AG04449 (cell line): ENCODE data around the gene FADD.

ENCODE experiments used
- CTCF ChIA-PET: fragments of 350-600 bp; formaldehyde crosslinking; extraction: SDS; loops from one replicate; lab custom pipeline; 2021; ENCODE audit warnings: antibody characterized with exemption; lab: Yijun Ruan, JAX
- POLR2A ChIA-PET: fragments of 400-600, 350-600 bp; formaldehyde crosslinking; extraction: SDS; loops from one replicate; lab custom pipeline; 2020; ENCODE audit warnings: antibody characterized with exemption, inconsistent platforms; lab: Yijun Ruan, JAX
- DNase-seq: peaks from one replicate; pipeline ENCODE4 v3.0.0-alpha.2; 2010; ENCODE audit warnings: low read depth, low spot score
- H3K4me3 ChIP-seq: 2 replicates; pipeline ENCODE4 v1.5.1; 2011; ENCODE audit warnings: low read depth, mild to moderate bottlenecking, control low read depth, low read length
- TF ChIP-seq, protein P1 (sequence below): IDR thresholded peaks from one replicate; pipeline ENCODE4 v1.5.1; 2011; ENCODE audit warnings: mild to moderate bottlenecking, moderate library complexity, low read length, control low read depth, inconsistent platforms; ENCODE audit not compliant: insufficient read depth; ENCODE audit errors: missing control alignments

FADD gene

DNA sequence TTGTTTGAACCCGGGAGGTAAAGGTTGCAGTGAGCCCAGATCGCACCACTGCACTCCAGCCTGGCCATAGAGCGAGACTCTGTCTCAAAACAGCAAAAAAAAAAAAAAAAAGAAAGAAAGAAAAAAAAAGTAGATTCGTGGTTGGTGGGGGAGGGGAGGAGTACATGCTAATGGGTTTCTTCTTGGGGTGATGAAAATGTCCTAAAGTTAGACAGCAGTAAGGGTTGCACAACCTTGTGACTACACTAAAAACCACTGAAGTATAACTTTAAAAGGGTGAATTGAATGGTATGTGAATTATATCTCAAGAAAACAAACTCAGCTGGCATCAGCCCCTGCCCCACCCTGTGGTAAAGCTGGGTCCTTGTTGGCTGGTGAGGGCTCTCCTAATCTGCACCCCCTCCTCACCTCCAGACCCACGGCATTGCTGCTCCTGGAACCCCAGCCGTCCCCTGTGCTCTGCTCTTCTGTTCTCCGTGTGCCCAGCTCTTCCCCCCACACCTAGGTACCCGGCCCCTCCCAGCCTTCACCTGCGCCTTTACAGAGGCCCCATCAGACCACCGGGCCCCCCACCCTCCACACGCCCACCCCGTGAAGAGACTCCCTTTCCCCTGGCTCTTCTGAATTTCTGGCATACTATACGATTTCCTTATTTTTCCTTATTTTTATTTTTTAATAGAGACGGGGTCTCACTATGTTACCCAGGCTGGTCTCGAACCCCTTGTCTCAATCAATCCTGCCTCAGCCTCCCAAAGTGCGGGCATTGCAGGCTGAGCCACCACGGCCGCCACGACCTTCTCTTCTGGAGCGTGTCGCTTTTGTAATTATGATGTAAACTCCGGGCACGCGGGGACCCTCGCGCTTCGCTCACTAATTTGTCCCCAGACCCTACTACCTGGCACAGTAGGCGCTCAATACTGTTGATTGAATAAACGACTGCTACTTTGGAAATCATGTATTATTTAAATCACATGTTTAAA, 924 bp upstream of the FADD start:
- TF ChIP-seq, protein P1, sequence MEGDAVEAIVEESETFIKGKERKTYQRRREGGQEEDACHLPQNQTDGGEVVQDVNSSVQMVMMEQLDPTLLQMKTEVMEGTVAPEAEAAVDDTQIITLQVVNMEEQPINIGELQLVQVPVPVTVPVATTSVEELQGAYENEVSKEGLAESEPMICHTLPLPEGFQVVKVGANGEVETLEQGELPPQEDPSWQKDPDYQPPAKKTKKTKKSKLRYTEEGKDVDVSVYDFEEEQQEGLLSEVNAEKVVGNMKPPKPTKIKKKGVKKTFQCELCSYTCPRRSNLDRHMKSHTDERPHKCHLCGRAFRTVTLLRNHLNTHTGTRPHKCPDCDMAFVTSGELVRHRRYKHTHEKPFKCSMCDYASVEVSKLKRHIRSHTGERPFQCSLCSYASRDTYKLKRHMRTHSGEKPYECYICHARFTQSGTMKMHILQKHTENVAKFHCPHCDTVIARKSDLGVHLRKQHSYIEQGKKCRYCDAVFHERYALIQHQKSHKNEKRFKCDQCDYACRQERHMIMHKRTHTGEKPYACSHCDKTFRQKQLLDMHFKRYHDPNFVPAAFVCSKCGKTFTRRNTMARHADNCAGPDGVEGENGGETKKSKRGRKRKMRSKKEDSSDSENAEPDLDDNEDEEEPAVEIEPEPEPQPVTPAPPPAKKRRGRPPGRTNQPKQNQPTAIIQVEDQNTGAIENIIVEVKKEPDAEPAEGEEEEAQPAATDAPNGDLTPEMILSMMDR: no peak
- peak overlapping the region; percentile 99 for H3K4me3 ChIP-seq
- DNase-seq: no peak
- ChIA-PET CTCF (interaction anchor here (1.2 to 11.3 kb wide), 3 partner anchors 10 to 291 kb away, joined by 4 to 200 read pairs (median 6); no protein-coding TSS in a partner anchor), POLR2A (no interaction called here)

DNA sequence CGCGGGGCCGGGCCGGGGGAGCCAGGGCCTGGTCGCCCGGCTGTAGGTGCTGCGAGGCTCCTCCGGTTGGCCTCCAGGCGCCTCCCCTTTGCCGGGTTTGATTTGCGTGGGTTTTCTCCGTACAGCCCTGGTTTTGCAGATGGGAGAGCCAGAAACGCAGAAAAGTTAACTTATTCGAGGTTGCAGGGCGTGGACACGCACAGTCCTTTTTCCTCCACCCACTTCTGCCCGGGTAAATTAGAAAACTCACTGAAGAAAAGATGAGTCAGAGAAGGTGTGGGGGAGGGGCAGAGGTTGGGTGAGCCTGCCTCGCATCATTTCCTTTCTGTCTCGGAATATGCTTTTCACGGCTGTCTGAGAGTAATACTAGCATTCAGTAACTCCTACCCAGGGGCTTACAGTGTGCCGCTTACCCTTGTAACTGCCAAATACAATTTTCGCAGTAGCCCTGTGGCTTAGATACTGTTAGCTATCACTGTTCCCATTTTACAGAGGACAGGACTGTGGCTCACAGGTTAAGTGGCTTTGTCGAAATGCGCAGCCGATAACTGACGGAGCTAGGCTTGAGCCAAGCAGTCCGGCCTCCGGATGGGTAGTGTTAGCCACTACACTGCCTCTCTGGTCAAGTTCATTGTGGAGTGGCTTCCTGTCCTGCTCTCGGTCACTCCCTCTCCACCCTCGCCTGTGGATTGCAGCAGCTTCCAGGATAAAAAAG, 812 bp downstream of the FADD start:
- DNase-seq: no peak
- POLR2A ChIA-PET: interaction anchor here (0.6 to 1.1 kb wide), 3 partner anchors 22 to 1194 kb away, joined by 3 read pairs; no protein-coding TSS in a partner anchor
- CTCF ChIA-PET: interaction anchor here (0.9 to 11.3 kb wide), 4 partner anchors 12 to 293 kb away, joined by 3 to 200 read pairs (median 6); no protein-coding TSS in a partner anchor

DNA sequence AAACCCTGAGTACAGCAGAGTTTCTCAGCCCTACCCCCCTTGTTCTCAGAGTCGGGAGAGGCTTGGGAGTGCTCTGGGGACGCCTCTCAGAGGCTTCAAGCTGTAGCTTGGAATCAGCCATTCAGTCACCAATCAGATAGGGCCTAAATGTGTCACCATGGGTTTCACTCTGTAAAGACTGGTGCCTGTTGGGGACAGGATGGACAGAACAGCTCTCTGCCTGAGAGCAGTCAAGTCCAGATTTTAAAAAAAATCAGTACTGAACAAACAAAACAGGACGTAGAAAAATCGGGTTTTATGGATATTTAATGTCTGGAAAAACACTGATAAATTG, 1.3 kb downstream of the FADD start:
- peak overlapping the region; percentile 99 for H3K4me3 ChIP-seq
- ChIA-PET CTCF (interaction anchor here (0.9 to 11.3 kb wide), 5 partner anchors 16 to 300 kb away, joined by 3 to 200 read pairs (median 3); no protein-coding TSS in a partner anchor), POLR2A (interaction anchor here (0.6 to 1.1 kb wide), 3 partner anchors 21 to 1195 kb away, joined by 3 read pairs; no protein-coding TSS in a partner anchor)
- TF ChIP-seq, protein P1: no peak
- DNase-seq: no peak

More for the DNA sequence above, 812 bp downstream of the FADD start:
- H3K4me3 ChIP-seq: peak overlapping the region; percentile 99
- TF ChIP-seq, protein P1: no peak

DNA sequence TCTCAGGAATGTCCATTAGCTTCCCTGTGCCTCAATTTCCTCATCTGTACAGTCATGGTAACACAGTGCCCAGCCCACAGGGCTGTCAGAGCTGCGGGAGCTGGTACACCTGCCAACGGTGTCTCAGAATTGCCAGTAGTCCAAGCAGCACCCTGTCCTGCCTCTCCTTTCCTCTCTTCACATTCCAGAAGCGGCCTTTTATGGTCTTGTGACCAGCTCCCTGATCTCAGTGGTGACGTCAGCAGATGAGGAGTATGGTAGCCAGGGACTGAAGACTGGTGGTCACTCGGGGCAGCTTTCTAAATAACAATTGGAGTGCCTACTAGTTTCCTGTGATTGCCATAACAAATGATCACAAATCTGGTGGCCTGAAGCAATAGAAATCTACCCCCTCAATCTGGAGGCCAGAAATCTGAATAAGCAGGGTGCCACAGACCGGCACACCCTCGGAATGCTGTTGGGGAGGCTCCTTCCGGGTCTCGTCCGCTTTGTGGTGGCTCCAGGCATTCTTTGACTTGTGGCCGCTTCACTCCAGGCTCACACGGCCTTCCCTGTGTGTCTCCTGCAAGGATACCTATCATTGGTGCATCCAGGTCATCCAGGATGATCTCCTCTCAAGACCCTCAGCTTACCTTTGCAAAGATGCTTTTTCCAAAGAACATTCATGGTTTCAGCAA, 2.1 kb downstream of the FADD start:
- TF ChIP-seq, protein P1: no peak
- CTCF ChIA-PET: interaction anchor here (0.9 to 11.3 kb wide), 6 partner anchors 17 to 301 kb away, joined by 3 to 200 read pairs (median 3); no protein-coding TSS in a partner anchor
- no peak for DNase-seq
- peak overlapping the region; percentile 99 for H3K4me3 ChIP-seq
- POLR2A ChIA-PET: interaction anchor here (1.1 kb wide), 1 partner anchor 62 kb away, joined by 3 read pairs; no protein-coding TSS in a partner anchor

DNA sequence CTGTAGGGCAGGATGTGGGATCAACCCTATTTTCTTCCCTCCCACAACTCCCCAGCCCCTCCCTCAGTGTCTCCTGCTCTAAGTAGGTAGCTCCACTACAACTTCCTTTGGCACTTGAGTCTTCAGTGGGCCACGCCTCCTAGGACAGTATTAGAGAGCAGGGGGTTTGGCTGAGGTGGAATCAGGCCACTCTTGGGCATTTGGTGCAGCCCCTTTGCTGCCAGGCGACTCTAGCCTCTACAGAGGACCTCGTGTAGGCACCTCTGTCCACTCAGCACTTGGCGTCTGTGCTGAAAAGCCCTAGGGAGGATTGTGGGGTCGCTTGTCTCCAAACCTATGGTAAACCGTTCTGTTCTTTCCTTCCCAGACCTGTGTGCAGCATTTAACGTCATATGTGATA, 2.7 kb downstream of the FADD start:
- TF ChIP-seq, protein P1: no peak
- ChIA-PET POLR2A (no interaction called here), CTCF (interaction anchor here (1.1 to 11.3 kb wide), 4 partner anchors 9 to 302 kb away, joined by 3 to 200 read pairs (median 3); no protein-coding TSS in a partner anchor)
- no peak overlapping the region for H3K4me3 ChIP-seq
- no peak for DNase-seq
